GM19395 (cell line): ENCODE measurements around the gene HBEGF.

Source experiments
- ATAC-seq: cut with Tn5 transposase; IDR thresholded peaks from one replicate; pipeline ENCODE4 v1.9.1; 2021; ENCODE audit warnings: mild to moderate bottlenecking, moderate library complexity; ENCODE audit not compliant: unreplicated experiment

The HBEGF gene

DNA sequence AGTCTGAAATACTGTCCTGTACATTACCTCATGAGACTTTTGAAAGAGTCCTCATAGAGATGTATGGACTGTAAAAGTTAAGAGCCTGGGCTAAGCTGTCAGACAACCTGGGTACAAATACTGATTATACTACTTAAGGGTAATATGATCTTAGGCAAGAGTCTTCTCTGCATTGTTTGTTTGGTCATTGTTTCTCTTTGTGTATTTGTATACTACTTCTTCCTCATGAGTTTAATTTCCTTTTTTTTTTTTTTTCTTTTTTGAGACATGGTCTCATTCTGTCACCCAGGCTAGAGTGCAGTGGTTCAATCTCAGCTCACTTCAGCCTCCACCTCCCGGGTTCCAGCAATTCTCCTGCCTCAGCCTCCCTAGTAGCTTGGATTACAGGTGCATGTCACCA is 40.9 kb downstream of the HBEGF start:
- no peak for ATAC-seq

DNA sequence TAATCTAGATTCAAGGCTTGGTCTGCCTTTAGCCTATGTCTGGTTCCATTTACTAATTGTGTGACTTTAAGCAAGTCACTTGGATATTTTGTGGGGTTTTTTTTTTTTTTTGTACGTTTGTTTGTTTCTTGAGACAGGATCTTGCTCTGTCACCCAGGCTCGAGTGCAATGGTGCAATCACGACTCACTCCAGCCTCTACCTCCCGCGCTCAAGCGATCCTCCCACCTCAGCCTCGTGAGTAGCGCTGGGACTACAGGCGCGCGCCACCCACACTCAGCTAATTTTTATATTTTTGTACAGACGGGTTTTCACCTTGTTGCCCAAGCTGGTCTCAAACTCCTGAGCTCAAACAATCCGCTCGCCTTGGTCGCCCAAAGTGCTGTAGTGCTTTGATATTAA is 42.4 kb downstream of the HBEGF start:
- no peak for ATAC-seq

DNA sequence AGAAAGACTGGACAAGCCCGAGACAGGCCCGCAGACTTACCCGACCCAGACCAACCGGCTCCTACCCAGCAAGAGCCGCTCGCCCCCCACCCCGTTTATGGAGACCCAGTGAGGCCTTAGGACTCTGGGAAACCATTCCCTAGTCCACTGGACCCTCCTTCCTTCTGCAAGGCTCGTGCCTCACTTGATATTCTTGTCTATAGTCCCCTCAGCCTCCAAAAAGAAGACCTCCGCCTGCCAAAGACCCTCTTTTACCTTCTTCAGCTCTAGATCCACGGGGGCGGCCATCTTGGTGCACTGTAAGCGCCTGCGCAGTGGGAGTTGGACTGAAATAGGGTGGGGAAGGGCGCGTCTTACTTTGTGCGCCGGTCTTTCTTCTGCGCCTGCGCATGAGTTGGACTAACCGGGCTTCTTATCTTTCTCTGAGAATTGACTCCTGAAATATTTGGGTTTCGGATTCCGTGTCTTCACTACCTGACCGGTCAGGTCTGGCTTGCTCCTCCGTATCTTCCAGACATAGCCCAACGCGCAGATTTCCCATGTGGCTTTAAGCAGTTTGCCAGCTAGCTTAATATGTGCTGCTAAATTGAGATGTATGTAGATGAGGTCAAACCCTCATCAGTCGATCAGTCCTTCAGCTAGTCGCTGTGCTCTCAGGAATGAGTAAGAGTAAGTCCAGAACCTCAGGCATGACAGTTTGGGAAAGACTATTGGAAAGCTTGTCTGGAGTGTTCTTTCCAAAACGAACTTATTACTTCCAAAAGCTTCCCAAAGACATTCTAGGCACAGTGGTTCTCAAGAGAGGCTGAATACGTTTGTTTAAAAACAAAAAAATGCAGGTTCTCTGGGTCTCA is 43.4 kb downstream of the HBEGF start, which contains the start of gene PFDN1:
PFDN1 (minus strand) TSS at position 316 of the 854 bp plus-strand sequence; CDS start at position 288, 28 bp downstream.
- ATAC-seq = peak; percentile 96

DNA sequence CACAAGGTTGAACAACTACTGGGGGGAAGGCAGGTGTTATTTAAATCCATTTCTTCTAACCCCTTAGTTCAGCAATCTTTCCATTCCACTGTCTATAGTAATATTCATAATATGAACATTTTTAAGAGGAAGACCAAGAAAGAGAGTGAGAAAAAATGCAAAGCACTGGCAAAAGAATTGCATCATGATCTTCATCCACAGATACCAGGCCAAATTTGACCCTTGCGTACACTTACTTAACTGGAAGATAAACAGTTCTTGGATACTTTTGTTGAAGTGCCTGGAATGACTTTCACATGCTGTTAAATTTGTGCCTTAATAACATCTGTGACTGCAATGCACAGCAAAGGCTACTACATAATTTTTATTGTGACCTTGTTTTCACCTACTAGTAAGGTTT is 45.3 kb downstream of the HBEGF start:
- no peak for ATAC-seq

DNA sequence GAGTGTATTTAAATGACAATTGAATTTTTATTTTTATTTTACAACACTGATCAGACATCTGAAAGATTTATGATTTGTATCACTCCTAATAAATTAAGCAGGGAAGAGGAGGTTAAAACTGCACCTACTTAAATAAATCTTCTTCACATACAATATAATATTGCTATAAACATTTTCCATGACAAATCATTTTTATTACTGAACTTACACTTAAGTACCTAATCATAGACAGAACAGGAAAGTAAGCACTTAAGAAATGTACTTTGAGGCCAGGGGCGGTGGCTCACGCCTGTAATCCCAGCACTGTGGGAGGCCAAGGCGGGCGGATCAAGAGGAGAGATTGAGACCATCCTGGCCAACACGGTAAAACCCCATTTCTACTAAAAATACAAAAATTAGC is 47.3 kb downstream of the HBEGF start:
- ATAC-seq = no peak

DNA sequence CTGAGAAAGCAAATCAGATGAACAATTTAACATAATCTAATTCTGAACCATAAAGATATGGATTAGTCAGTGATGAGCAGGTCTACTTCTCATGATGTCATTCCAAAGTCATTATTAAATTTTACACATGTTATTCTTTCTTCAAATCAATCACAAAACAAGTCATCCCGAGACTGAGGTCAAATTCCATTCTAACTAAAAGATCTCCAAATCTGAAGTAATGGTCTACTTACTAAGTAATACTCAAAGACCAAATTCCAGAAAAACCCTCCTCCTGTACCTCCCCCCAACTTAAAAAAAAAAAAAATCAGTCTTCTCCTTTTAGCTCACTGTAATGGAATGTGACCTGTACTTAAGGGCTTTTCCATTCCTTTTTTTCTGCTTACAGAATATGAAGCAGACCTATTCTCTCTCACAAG is 48.2 kb downstream of the HBEGF start:
- ATAC-seq = no peak

DNA sequence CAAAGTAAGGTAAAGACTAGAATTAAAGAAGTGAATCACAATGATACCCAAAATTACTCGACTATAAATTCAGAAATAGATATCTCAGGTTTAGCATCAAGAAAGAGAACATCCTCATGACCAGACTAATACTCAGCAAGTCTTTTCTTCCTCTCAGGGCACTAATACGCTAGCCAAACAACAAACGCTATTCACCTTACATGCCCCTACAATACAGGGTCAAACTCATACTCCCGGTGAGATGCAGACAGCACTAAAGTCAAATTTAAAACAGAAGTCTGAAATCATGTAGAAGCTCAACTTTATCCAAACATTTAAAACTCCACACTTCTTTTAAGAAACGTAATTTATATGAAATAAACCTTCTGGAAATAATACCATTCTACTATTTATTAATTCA is 49.1 kb downstream of the HBEGF start:
- ATAC-seq = no peak

DNA sequence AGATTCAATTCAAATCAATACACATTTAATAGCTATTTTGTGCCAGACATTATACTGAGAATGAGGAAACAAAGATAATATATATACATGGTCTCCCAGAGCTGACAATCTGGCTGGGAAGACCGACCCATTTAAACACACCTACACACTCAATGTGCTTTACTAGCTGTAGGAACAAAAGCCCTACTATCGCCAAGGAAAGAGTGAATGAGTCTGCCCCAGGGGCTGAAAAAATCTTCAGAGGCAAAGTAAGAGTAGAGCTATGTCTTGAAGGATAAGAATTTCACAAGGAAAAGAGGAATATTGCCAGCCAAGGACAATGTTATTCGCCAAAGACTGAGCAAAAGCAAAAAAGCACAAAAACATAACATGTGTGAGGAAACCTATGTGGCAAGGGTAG is 50.1 kb downstream of the HBEGF start:
- no peak for ATAC-seq

DNA sequence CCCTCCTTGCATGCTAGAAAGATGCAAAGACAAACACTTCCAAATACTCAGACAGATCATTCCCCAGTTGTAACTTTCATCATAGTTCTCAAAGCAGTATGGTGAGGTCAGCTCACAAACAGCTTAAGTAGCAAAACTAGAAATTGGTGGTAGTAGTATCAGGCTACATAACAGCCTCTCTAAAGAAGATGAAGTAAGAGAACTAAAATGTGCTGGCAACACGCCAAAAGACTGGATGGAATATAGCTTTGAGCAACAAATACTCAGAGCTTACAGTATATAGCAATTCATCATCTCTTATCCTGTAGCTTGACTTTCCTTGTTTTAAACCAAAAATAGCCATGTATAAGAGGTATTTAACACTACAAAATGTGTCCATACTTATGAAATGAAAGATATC is 51.0 kb downstream of the HBEGF start:
- no peak for ATAC-seq

DNA sequence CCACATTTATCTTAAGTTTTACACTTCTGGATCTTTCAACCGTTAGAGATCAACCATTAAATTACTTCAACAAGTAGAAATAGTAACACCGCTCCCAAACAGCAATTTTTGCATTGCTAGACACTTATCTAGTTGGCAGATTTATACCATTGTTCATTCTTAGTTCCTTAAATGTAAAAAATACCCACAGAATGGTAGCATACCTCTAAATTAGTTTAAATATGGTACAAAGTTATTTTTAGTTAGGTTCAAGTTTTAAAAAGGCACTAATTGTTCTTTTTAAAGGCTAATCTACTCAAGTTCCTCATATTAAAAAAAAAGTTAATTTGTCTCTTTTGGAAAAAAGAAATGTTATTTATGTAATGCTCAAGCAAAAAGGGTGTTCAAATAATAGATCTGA is 51.6 kb downstream of the HBEGF start:
- no peak for ATAC-seq

DNA sequence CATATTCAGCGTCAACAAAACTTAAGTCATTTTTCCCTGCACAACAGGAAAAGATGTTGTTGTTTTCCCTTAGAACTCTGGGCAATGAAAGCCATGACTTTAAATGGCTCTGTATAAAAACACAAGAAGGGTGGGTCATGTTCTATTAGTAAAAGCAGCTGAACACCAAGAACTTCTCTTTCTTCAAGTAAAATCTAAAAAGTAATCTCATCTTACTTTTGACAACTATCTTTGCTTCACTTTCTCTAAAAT is 52.6 kb downstream of the HBEGF start:
- ATAC-seq = no peak

DNA sequence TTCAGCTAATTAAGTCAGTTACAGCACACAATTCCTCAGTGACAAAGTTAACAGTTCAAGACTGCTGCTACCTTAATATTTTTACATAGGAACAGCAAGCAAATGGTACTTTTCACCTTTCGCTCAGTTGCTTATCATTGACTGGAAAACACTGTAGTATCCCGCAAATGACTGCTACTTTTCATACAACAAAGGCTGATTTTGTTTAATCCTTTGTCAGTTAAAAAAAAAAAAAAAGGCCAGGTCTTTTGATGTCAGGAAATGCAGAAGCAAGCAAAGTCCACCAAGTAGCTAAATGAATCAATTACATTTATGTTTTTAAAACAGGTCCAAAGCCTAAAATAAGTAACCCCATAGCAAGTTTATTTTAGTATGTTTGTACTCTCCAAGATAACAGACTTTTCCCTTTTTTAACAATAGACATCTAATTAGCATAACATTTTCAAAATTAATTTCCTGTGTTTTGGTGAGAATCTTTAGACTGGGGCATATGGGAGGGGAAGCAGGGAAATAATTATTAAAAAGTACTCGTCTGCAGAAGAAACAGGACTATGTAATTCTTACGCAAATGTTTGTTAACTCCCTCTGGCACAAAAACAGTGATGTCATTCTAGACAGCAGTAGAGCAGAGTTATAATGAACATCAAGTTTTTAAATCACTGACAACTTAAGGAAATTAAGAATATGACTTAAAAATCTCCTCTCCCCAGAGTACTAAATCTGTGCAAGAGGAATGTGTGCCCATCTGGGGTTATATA is 53.1 kb downstream of the HBEGF start:
- no peak for ATAC-seq

DNA sequence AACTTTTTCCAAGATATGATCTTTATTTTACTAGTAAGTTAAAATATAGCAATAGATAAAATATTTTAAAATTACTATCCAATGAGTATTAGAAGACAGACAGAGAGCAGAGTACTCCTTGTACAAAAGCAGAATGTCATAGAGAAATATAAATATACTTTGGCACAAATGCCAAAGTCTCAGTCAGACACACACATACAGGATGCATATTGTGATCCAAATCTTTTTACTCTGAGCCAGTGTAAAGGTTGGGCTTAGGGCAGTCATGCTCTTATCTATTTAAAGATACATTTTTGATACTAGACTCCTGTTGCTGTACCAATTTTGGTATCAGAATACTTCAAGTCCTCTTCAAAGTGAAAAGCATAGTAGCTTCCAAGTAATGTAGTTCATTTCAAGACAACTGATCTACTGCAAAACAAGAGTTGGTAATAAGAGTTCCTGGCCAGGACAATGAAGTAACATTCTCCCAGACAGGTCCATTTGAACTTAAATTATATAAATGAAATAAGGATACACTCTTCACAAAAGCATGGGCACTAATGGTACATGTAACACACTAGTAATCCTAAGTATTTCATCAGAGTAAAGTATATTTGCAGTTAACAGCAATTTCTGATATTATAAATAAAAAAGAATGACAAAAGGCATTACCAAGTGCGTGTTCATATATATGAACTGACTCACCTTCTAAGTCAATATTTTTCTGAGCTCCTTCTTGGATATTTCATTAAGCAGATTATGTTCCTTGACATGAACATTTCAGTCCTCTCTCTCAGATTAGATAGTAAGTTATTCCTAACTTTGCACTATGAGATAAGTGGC is 54.0 kb downstream of the HBEGF start:
- ATAC-seq = no peak

DNA sequence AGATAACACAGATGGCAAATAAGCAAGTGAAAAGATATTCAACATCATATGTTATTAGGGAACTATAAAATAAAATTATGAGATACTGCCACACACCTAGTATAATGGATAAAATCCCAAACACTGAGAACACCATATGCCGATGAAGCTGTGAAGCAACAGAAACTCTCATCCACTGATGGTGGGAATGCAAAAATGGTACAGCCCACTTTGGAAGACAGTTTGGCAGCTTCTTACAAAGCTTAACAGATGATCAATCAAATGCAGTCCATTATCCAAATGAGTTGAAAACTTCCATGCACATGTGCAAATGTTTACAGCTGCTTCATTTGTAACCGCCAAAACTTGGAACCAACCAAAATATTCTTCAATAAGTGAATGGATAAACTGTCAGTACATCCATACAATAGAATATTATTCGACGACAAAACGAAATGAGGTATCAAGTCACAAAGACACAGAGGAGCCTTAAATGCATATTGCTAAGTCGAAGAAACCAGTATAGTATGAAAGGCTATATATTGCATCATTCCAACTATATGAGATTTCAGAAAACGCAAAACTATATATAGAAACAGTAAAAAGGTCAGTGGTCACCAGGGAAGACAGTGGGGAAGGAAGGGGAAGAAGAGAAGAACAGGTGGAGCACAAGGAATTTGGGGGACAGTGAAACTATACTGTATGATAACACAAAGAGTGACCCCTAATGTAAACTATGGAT is 58.4 kb downstream of the HBEGF start:
- no peak for ATAC-seq

DNA sequence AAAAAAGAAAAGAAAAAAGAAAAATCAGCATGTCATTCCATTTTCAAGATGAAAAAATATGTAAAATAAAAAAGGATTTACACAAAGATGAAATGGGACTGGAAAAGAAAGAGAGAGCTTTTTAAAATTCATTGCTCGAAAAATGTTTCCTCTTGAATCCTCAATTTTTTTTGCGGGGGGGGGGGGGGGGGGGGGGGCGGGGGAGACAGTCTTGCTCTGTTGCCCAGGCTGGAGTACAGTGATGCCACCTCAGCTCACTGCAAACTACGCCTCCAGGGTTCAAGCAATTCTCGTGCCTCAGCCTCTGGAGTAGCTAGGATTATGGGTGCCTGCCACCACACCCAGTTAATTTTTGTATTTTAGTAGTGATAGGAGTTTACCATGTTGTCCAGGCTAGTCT is 60.0 kb downstream of the HBEGF start:
- no peak for ATAC-seq

DNA sequence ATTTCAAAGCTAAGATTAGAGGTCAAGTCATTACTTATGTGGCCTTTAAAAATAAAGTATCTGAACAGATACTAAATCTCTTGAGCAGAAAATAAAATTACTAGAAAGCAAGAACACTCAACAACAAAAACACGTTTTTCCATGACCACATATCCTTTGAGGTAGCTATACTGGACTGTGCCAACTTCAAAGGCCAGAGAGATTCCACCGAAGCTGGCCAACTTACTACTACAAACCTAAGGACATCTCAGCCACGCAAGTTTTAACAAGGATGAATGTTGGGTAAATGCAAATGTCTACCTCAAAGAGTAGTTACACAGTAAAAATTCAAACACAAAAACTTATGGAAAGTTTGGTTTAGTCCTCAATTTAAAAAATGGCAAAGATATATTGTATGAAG is 62.4 kb downstream of the HBEGF start:
- ATAC-seq = no peak
